Measurements from ENCODE around the gene TNFSF15. TPM values are rescaled to one million over a fixed set of nuclear protein-coding genes. Genes with fewer than 3 reads are reported as not detected.

The TNFSF15 gene
- total RNA-seq, 1 experiment from 2014 or later: not detected

- H2BK15ac ChIP-seq (ENCODE audit: low read depth, low read length): no peak overlapping the region
- no peak overlapping the region for H4K91ac ChIP-seq (ENCODE audit: insufficient read length, low read depth, low read length)
- no peak overlapping the region for H3K9ac ChIP-seq (ENCODE audit: extremely low read depth, insufficient read length, low read length)
- no peak overlapping the region for H3K23ac ChIP-seq (ENCODE audit: insufficient read length, low read depth, low read length)
- H3K4ac ChIP-seq (ENCODE audit: low read depth, low read length): no peak overlapping the region
- no peak overlapping the region for H3K4me2 ChIP-seq (ENCODE audit: insufficient read depth, insufficient read length, low read length)
- Mint-ChIP-seq H3K36me3 (ENCODE audit: insufficient read depth in 1 of 3, low read depth in 3 of 3) (no peaks in the 10 kb centered on the region), H3K27me3 (ENCODE audit: low read depth) (peaks cover 46% of the 10 kb centered on the region), H3K4me1 (no peaks in the 10 kb centered on the region), H3K27ac (no peak overlapping the region), H3K9me3 (peaks cover 0 to 6% of the 10 kb centered on the region in 2 experiments; a peak in 1 of 5 replicates), H3K4me3 (no peak overlapping the region)
- H3K14ac ChIP-seq (ENCODE audit: insufficient read depth, low read length): no peak overlapping the region
- no peak overlapping the region for H3K56ac ChIP-seq (ENCODE audit: insufficient read length, low read depth, low read length)
- no peak overlapping the region for H2BK120ac ChIP-seq (ENCODE audit: low read depth, low read length, poor library complexity, severe bottlenecking)
- no peak overlapping the region for H3K18ac ChIP-seq (ENCODE audit: insufficient read length, low read depth, low read length)
- no peak overlapping the region for H2AK5ac ChIP-seq (ENCODE audit: insufficient read length, low read length)
- no peak for TF ChIP-seq CTCF (conservative IDR thresholded peaks at IDR 0.05)
- no peak overlapping the region for H4K5ac ChIP-seq (ENCODE audit: insufficient read length, low read depth, low read length)
- H2AFZ ChIP-seq (ENCODE audit: low read length): no peak overlapping the region
- no peaks in the 10 kb centered on the region for H3K23me2 ChIP-seq (ENCODE audit: insufficient read length, low read depth, low read length, poor library complexity, severe bottlenecking)
- H3K4me1 ChIP-seq (ENCODE audit: insufficient read depth, low read length): no peaks in the 10 kb centered on the region
- H2BK5ac ChIP-seq (ENCODE audit: insufficient read length, low read length): no peak overlapping the region
- no peak overlapping the region for H2BK12ac ChIP-seq (ENCODE audit: insufficient read length, low read depth, low read length)
- no peaks in the 10 kb centered on the region for H3K79me2 ChIP-seq (ENCODE audit: insufficient read depth, low read length)
- no peaks in the 10 kb centered on the region for H3K9me3 ChIP-seq (ENCODE audit: control insufficient read depth, low read depth, low read length)
- H3K79me1 ChIP-seq (ENCODE audit: insufficient read depth, low read depth, low read length, poor library complexity, severe bottlenecking): no peaks in the 10 kb centered on the region
- no peaks in the 10 kb centered on the region for H3K27me3 ChIP-seq (ENCODE audit: insufficient read depth, low read length)
- no peak overlapping the region for H3T11ph ChIP-seq (ENCODE audit: low read length)
- no peak overlapping the region for H2BK20ac ChIP-seq (ENCODE audit: low read depth, low read length, poor library complexity, severe bottlenecking)
- H4K8ac ChIP-seq (replicated peaks; ENCODE audit: insufficient read length, low read depth, low read length): no peak overlapping the region
- no peak overlapping the region for H3K27ac ChIP-seq (ENCODE audit: insufficient read length, low read depth, low read length)
- no peak for DNase-seq
- H4K20me1 ChIP-seq (ENCODE audit: control insufficient read depth, insufficient read depth, insufficient read length): no peaks in the 10 kb centered on the region
Measured at GRCh38 chr9:114834386-114834785, 28.5 kb upstream of the TNFSF15 start.
